NT2/D1 (cell line): ENCODE measurements around the gene FAM107B.

ENCODE experiments used
- DNase-seq: peaks from one replicate; pipeline ENCODE4 v3.0.0-alpha.2; 2011; ENCODE audit warnings: low read depth, low spot score
- H3K27me3 ChIP-seq: 2 replicates; pipeline ENCODE4 v1.6.0; 2011; ENCODE audit warnings: mild to moderate bottlenecking; ENCODE audit not compliant: insufficient read length, insufficient read depth
- H3K36me3 ChIP-seq: 2 replicates; pipeline ENCODE4 v1.6.1; 2011; ENCODE audit warnings: mild to moderate bottlenecking, low read length, mixed read lengths; ENCODE audit not compliant: insufficient read depth, insufficient read length
- H3K4me1 ChIP-seq: 2 replicates; pipeline ENCODE4 v1.5.1; 2011; ENCODE audit not compliant: insufficient read depth, insufficient read length
- H3K4me3 ChIP-seq: 2 replicates; pipeline ENCODE4 v1.5.1; 2011; ENCODE audit warnings: low read depth; ENCODE audit not compliant: insufficient read length
- H3K9ac ChIP-seq: 2 replicates; pipeline ENCODE4 v1.6.0; 2011; ENCODE audit warnings: low read depth; ENCODE audit not compliant: insufficient read length
- H3K9me3 ChIP-seq: 2 replicates; pipeline ENCODE4 v1.5.1; 2011; ENCODE audit warnings: mild to moderate bottlenecking, low read length; ENCODE audit not compliant: insufficient read depth
- SUZ12 ChIP-seq: IDR thresholded peaks from 2 replicates; pipeline ENCODE4 v1.6.1; 2011; ENCODE audit not compliant: insufficient read length, insufficient read depth; ENCODE audit errors: extremely low read depth
- YY1 ChIP-seq: IDR thresholded peaks from 2 replicates; pipeline ENCODE4 v1.6.1; 2011; ENCODE audit not compliant: insufficient read length, insufficient read depth
- ZNF274 ChIP-seq: IDR thresholded peaks from 2 replicates; pipeline ENCODE4 v1.6.1; 2011; ENCODE audit warnings: mild to moderate bottlenecking, low read depth, low read length

FAM107B gene

DNA sequence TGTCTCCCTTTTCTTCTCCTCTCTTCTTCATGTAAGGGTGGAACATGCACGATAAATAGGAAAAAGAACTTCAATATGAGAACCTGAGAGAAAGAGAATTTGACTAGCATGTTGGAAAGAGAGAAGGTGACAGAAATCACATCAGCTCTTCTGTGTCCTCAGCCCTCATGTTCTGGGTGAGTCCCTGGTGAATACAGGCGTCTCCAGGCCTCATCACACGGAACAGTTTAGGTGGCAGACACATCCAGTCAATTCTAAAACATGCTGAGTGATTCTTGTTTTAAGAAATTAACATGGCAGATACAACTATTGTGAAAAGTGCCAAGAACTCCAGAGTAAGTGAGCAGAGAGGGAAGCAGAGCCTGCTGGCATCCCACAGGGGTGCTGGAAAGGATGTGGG is 96.1 kb downstream of the FAM107B start:
- Histone ChIP-seq H3K9me3 (no peaks in the 10 kb centered on the region), H3K9ac (no peak overlapping the region), H3K36me3 (no peaks in the 10 kb centered on the region), H3K4me1 (no peaks in the 10 kb centered on the region), H3K4me3 (no peak overlapping the region), H3K27me3 (peaks cover 22% of the 10 kb centered on the region)
- no peak for TF ChIP-seq SUZ12
- no peak for TF ChIP-seq YY1
- no peak for TF ChIP-seq ZNF274
- no peak for DNase-seq

DNA sequence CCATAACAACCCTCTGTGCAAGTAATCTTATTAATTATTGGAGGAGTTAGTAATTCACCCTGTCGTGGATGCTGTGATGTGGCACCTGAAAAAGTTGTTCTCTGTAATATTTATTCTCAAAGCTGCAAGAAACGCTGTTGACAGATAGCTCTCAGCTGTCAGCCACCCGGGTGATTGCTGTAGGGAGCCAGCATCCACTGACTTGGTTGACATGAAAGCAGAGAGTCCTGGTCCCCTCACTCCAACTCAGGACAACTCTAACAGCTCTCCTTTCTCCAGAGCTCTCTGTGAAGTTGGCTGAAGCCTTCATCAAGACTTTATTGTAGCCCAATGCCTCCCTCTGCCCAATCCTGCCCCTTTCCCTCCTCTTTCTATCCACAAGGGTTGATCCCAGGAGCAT is 98.0 kb downstream of the FAM107B start:
- DNase-seq, result no peak
- H3K36me3 ChIP-seq, result no peaks in the 10 kb centered on the region
- TF ChIP-seq ZNF274, result no peak
- no peak for TF ChIP-seq SUZ12
- TF ChIP-seq YY1, result no peak
- H3K4me3 ChIP-seq, result no peak overlapping the region
- H3K27me3 ChIP-seq, result peaks cover 35% of the 10 kb centered on the region
- no peak overlapping the region for H3K9ac ChIP-seq
- no peaks in the 10 kb centered on the region for H3K4me1 ChIP-seq
- H3K9me3 ChIP-seq, result no peaks in the 10 kb centered on the region

DNA sequence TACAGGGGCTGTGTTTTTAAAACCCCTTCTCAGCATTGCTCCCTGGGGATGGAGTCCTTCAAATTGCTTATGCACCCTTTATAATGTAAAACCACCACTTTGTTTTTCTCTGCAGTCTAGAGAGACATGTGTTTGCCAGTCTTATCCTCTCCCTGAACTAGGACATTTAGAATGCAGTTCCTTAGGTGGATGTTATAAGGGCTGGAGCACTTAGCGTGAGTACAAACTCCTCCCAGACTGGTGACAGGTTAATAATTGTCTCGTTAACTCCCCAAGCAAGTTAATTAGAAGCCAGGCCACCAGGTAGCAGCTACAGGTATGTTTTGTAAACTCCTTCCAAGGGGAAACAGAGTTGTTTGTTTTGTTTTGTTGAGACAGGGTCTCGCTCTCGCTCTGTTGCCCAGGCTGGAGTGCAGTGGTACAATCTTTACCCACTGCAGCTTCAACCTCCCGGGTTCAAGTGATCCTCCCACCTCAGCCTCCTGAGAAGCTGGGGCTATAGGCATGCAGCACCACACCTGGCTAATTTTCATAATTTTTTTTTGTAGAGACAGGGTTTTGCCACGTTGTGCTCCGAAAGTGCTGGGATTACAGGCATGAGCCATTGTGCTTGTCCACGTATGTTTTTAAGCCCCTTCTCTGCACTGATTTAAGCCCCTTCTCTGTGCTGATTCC is 100.2 kb downstream of the FAM107B start:
- DNase-seq, result no peak

DNA sequence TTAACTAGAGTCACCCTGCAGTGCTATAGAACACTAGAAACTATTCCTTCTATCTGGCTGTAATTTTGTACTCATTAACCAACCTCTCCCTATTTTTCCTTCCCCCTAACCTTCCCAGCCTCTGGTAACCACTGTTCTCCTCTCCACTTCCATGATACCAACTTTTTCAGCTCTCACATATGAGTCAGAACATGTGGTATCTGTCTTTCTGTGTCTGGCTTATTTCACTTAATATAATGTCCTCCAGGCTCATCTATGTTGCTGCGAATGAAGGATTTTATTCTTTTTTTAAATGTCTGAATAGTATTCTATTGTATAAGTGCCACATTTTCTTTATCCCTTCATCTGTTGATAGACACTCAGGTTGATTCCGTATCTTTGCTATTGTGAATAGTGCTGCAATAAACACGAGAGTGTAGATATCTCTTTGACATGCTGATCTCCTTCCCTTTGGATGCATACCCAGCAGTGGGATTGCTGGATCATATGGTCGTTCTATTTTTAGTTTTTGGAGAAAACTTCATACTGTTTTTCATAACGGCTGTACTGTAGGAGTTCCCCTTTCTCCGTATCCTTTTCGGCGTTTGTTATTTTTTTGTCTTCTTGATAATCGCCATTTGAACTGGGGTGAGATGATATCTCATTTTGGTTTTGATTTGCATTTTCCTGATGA is 101.4 kb downstream of the FAM107B start:
- Histone ChIP-seq H3K27me3 (peaks cover 31% of the 10 kb centered on the region), H3K4me1 (no peaks in the 10 kb centered on the region), H3K9me3 (peaks cover 4% of the 10 kb centered on the region; the same call in 1 of the 2 replicates), H3K9ac (no peak overlapping the region), H3K4me3 (no peak overlapping the region), H3K36me3 (no peaks in the 10 kb centered on the region)
- no peak for TF ChIP-seq SUZ12
- no peak for TF ChIP-seq YY1
- TF ChIP-seq ZNF274, result no peak
- no peak for DNase-seq

More for the DNA sequence above, 100.2 kb downstream of the FAM107B start:
- H3K9ac ChIP-seq, result no peak overlapping the region
- peaks cover 35% of the 10 kb centered on the region for H3K27me3 ChIP-seq
- peaks cover 4% of the 10 kb centered on the region; the same call in 1 of the 2 replicates for H3K9me3 ChIP-seq
- no peak overlapping the region for H3K4me3 ChIP-seq
- H3K36me3 ChIP-seq, result no peaks in the 10 kb centered on the region
- no peaks in the 10 kb centered on the region for H3K4me1 ChIP-seq
- TF ChIP-seq ZNF274 (no peak), YY1 (no peak), SUZ12 (no peak)

DNA sequence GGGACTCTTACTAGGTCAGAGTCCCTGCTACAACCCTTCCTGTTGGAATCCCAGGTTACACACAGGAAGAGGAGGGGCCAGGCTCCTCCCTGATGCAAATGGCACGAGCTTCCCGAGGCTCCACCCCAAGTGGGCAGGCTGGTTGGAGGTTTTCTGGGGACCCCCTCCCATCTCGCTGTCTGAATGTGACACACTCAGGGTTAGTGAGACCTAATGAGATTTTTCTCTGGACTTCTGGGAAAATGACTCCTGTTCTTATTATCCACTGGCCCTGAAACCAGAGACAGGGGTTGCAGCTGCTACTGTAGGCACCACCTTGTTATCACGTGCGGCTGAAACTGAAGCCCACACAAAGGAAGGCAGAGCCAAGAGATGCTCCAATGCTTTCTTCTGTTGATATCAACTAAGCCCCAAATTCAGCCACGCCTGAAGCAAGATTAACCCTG is 103.3 kb downstream of the FAM107B start:
- H3K36me3 ChIP-seq, result no peaks in the 10 kb centered on the region
- H3K9ac ChIP-seq, result no peak overlapping the region
- TF ChIP-seq YY1 (no peak), ZNF274 (no peak), SUZ12 (no peak)
- DNase-seq, result no peak
- peaks cover 19% of the 10 kb centered on the region for H3K27me3 ChIP-seq
- H3K9me3 ChIP-seq, result peaks cover 4% of the 10 kb centered on the region; the same call in 1 of the 2 replicates
- no peaks in the 10 kb centered on the region for H3K4me1 ChIP-seq
- H3K4me3 ChIP-seq, result no peak overlapping the region

DNA sequence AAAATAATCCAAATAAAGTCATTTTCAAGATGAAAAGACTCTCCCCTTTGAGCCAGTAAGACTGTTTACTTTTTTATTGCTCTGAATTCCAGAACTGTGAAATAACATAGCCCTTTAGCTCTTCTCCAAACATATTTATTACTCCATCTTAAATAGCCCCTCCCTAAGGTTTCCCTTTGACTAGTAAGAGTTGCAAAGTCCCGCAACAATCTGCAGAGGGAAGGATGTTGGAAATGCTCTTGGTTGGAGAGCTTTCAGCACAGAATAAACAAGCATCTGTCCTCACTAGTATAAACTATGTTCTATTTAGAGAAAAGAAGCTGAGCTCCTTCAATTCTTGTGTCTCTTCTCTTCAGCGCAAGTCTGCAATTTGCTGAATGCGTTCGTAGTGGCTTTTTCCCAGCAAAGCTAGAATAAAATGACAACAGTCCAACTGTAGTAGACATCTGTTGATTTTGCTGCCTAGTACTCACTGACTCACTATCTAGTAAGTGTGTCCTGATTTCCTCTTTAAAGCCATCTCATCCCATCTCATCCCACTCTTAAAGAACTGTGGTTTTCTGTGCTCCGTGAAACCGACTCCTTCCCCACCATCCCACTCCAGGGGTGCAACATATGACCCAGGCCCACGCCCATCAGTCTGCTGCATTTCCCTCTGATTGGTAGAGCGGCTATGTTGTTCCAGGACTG is 104.0 kb downstream of the FAM107B start:
- H3K27me3 ChIP-seq, result peaks cover 18% of the 10 kb centered on the region
- no peak for TF ChIP-seq ZNF274
- TF ChIP-seq YY1, result no peak
- TF ChIP-seq SUZ12, result no peak
- no peak overlapping the region for H3K4me3 ChIP-seq
- no peak overlapping the region for H3K9ac ChIP-seq
- H3K4me1 ChIP-seq, result no peaks in the 10 kb centered on the region
- no peak for DNase-seq
- H3K36me3 ChIP-seq, result no peaks in the 10 kb centered on the region
- peaks cover 4% of the 10 kb centered on the region; the same call in 1 of the 2 replicates for H3K9me3 ChIP-seq

DNA sequence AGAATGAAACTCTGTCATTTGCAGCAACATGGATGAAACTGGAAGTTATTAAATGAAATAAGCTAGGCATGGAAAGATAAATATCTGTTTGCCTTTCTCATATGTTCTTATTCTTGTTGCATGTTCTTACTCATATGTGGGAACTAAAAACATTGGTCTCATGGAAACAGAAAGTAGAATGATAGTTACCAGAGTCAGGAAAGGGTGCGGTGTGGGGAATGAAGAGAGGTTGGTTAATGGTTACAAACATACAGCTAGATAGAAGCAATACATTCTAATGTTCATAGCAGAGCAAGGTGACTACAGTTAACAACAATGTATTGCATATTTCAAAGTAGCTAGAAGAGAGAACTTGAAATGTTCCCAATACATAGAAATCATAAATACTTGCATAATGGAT is 105.1 kb downstream of the FAM107B start:
- DNase-seq, result no peak
- Histone ChIP-seq H3K36me3 (no peaks in the 10 kb centered on the region), H3K4me1 (no peaks in the 10 kb centered on the region), H3K27me3 (peaks cover 12% of the 10 kb centered on the region), H3K4me3 (no peak overlapping the region), H3K9me3 (peaks cover 4% of the 10 kb centered on the region; the same call in 1 of the 2 replicates), H3K9ac (no peak overlapping the region)
- TF ChIP-seq YY1, result no peak
- TF ChIP-seq SUZ12, result no peak
- no peak for TF ChIP-seq ZNF274
